HG03196 (cell line): Measurements from ENCODE around the gene GNB5.
"Not testable (repeated sequence)": the region's sequence is repeated elsewhere in the genome, so short reads cannot be mapped to it uniquely, and the experiment has no call there.

ENCODE experiments used
- ATAC-seq: cut with Tn5 transposase; IDR thresholded peaks from one replicate; pipeline ENCODE4 v1.9.1; 2021; ENCODE audit not compliant: unreplicated experiment

GNB5 gene

GRCh38 chr15:52171807-52172206 is 19.4 kb downstream of the GNB5 start:
- no peak for ATAC-seq

GRCh38 chr15:52171386-52171785 is 19.8 kb downstream of the GNB5 start:
- ATAC-seq: no peak

- ATAC-seq: not testable (repeated sequence)
These were observed 21.0 kb downstream of the GNB5 start for GRCh38 chr15:52170199-52170598.

DNA sequence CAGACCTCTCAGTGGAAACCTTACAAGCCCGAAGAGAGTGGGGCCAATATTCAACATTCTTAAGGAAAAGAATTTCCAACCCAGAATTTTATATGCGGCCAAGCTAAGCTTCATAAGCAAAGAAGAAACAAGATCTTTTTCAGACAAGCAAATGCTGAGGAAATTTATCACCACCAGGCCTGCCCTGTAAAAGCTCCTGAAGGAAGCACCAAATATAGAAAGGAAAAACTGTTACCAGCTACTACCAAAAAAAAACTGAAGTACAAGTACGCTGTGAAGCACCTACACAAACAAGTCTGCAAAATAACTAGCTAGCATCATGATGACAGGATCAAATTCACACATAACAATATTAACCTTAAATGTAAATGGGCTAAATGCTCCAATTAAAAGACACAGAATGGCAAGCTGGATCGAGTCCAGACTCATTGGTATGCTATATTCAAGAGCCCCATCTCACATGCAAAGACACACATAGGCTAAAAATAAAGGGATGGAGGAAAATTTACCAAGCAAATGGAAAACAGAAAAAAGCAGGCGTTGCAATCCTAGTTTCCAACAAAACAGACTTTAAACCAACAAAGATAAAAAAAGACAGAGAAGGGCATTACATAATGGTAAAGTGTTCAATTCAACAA is 25.6 kb downstream of the GNB5 start:
- not testable (repeated sequence) for ATAC-seq

DNA sequence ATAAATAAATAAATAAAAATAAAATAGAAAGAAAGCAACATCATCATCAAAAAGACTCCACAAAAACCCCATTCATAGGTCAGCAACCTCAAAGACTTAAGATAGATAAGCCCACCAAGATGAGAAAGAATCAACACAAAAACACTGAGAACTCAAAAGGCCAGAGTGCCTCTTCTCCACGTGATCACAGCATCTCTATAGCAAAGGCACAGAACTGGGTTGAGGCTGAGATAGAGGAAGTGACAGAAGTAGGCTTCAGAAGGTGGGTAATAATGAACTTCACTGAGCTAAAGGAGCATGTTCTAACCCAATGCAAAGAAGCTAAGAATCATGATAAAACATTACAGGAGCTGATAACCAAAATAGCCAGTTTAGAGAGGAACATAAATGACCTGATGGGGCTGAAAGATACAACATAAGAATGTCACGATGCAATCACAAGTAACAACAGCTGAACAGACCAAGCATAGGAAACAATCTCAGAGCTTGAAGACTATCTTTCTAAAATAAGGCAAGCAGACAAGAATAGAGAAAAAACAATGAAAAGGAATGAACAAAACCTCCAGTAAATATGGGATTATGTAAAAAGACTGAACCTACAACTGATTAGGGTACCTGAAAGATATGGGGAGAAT is 26.4 kb downstream of the GNB5 start:
- no peak for ATAC-seq

GRCh38 chr15:52163321-52164190 is 27.6 kb downstream of the GNB5 start:
- no peak for ATAC-seq

- no peak for ATAC-seq
These were observed 28.3 kb downstream of the GNB5 start for GRCh38 chr15:52162876-52163275.

GRCh38 chr15:52162260-52162659 is 28.9 kb downstream of the GNB5 start:
- no peak for ATAC-seq

- ATAC-seq: no peak
These were observed 29.7 kb downstream of the GNB5 start for GRCh38 chr15:52161406-52161966.

GRCh38 chr15:52159645-52160044 is 31.5 kb downstream of the GNB5 start:
- no peak for ATAC-seq

DNA sequence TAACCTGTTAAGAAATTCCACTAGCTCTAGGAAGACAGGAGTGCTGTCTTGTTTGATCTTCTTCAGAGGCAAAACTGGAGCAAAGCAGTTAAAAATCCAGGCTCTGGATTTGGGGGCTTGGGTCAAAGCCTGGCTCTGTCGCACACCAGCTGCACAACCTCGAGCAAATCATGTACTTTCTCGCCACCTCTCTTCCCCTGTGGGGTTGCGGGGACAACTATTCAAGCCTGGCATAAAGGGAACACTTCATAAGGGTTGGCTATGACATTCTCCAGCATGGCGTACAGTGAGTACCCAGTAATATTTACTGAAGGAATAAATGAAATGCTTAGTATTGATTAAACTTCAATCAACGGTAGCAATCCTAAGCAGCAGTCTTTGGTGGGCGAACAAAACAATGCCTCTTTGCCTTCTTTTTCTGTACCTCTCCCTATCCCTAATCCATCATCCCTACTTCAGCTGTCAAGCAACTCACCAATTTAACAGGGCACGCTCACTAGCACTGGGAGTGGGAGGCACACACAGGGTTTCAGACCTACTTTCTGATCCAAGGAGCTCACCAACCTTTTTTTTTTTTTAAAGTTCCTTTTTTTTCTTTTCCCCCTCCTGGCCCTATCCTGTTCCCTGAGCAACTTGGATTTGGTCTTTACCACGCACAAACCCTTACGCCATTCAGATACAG is 33.0 kb downstream of the GNB5 start:
- ATAC-seq: no peak

DNA sequence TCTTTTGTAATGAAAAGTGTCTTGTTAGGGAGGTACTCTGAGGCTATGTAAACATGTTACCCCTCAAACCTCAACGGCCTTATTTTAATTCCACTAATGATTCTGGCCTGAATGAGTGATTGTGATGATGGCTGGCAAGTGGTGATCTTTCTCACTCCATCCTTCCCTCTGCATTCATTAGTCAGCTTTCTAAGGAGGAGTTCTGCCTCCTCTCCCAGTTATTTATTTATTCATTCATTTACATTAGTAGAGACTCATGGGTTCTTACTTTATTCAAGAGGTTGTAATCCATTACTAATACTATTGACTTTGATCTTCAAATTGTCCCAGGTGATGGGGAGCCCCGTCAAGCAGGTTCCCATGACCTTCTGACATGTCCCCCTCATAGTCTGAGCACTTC is 35.3 kb downstream of the GNB5 start:
- no peak for ATAC-seq

DNA sequence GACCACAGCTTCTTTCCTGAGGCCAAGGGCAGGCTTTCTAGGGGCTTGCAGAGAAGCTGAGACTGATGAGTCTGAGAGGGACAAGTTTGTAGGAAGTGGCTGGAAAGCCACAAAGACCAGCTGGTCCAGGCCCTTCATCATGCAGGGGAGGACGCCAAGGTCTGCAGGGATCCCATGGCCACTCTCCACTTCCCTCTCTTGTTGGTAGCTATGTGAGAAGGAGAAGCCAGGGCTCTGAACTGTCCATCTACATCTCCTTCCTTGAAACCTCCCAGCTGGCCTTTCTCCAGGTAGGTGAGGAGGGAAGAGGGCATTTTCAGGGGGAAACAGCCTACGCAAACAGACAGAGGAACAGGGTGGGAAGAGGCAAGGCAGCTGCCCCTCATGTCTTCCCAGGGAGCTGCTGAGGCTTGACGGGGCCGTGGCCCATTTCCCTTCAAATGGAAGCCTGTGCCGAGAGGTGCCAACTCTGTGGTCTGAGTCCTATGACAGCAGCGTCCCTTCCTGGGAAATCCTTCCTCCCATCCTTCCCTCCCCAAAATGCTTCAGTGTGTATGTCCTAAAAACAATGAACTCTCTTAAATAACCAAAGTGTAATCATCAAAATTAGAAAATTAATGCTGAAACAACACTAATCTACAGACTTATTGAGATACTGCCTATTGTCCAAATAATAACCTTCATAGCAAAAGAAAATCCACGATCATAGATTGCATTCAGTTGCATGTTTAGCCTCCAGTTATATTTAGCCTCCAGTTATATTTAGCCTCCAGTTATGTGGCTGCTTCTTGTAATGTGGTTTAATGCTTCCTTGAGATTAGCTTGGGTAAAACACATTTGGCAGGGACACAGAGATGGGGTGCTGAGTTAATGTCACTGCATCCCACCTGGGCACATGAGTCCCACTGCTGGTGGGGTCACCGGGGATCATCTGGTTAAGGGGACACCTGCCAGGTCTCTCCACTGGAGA is 36.0 kb downstream of the GNB5 start:
- ATAC-seq: no peak

GRCh38 chr15:52153900-52154895 is 37.0 kb downstream of the GNB5 start:
- ATAC-seq: no peak

- ATAC-seq: no peak
These were observed 39.8 kb downstream of the GNB5 start for GRCh38 chr15:52151353-52151752.

- ATAC-seq: no peak
These were observed 40.3 kb downstream of the GNB5 start for GRCh38 chr15:52150871-52151270.

DNA sequence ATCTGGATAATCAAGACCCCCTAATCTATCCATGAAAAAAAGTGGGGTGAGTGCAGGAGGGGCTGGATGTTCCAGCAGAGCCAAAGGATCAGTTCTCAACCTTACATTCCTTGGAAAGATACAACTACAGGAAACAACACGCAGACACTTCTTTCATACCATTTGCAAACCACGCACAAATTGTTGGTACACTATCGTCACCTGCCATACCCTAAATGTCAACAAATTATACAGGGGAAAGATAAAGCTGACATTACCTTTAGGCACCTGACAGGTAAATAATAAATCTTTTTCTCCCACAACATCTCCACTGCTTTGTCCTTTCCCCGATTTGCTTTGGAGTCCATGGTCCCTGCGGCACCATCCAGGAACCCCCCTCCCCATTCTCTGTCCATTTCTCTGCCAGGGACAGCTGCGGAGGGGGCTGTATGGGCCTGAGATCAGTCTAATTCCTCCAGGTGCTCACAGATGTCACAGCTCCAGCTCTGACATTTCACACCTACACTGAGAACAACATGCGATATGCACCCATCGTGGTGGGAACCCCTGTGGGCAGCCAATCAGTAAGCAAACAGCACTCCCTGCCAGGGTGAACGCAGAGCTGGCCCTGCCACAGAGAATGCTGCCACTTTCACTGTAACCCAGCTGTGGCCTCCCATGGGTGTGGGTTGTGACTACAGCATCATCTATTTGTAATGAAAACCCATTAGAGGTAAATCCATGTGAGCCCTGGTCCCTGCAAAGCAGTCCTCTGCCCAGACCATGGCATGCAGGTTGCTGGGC is 41.0 kb downstream of the GNB5 start:
- ATAC-seq: no peak

DNA sequence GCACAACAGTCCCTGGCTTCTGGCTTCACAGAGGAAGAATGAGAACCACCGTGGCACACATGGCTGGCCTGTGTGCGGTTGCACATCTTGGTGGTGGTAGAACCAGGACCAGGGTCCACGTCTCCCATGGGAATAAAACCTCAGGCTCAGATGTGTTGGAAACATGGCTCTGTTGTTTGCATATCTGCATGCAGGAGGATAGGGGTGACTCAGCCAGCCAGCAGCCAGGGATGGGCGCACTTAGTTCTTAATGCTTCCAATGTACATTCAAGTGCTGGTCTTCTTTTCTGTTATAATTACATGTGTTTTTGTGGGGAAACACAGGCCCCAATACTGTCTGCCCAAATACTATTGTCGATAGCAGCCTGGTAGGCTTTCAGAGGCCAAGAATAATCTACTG is 42.8 kb downstream of the GNB5 start:
- ATAC-seq: no peak
